ENCODE measurements around the gene RGL3.

- no peak for TF ChIP-seq CTCF (conservative IDR thresholded peaks at IDR 0.05 in 1 of 2, IDR thresholded peaks at IDR 0.05 in 1 of 2; ENCODE audit: low read depth in 1 of 2, low read length in 2 of 2)
- no peak for TF ChIP-seq EZH2 (IDR thresholded peaks at IDR 0.05; ENCODE audit: low read length, missing control alignments)
These were observed 17.1 kb downstream of the RGL3 start for GRCh38 chr19:11401808-11402543.
